Measurements from ENCODE around the gene KRT40.
A peak's percentile ranks its signal among the peaks of the same experiment; 100 is the strongest.

KRT40 gene

GRCh38 chr17:40996829-40997228, 12.7 kb upstream of the KRT40 start:
- DNase-seq (ENCODE audit: low read depth): no peak

- no peak for DNase-seq (ENCODE audit: low read depth)
These were observed 11.0 kb upstream of the KRT40 start for GRCh38 chr17:40995116-40995515.

GRCh38 chr17:40993839-40994238, 9.7 kb upstream of the KRT40 start, which contains the start of gene KRTAP3-3:
TSS of gene KRTAP3-3 (minus strand) at chr17:40994164. CDS start at chr17:40994097, 67 bp downstream.
- DNase-seq (ENCODE audit: low read depth): no peak

GRCh38 chr17:40993084-40993483, 9.0 kb upstream of the KRT40 start:
- no peak for DNase-seq (ENCODE audit: low read depth)

GRCh38 chr17:40992666-40993065, 8.5 kb upstream of the KRT40 start:
- no peak for DNase-seq (ENCODE audit: low read depth)

GRCh38 chr17:40986920-40987319, 2.8 kb upstream of the KRT40 start:
- no peak for DNase-seq (ENCODE audit: low read depth)

GRCh38 chr17:40981115-40981514, 3.0 kb downstream of the KRT40 start:
- DNase-seq (ENCODE audit: low read depth): no peak

- no peak for DNase-seq (ENCODE audit: low read depth)
These were observed 3.5 kb downstream of the KRT40 start for GRCh38 chr17:40980596-40980995.

- no peak for DNase-seq (ENCODE audit: low read depth)
These were observed 4.0 kb downstream of the KRT40 start for GRCh38 chr17:40980117-40980516.

GRCh38 chr17:40978575-40979151, 5.5 kb downstream of the KRT40 start:
- no peak for DNase-seq (ENCODE audit: low read depth)

GRCh38 chr17:40975516-40975915, 8.6 kb downstream of the KRT40 start:
- no peak for DNase-seq (ENCODE audit: low read depth)

GRCh38 chr17:40974366-40974765, 9.8 kb downstream of the KRT40 start:
- DNase-seq (ENCODE audit: low read depth): no peak

GRCh38 chr17:40967582-40967981, 16.5 kb downstream of the KRT40 start:
- no peak for DNase-seq (ENCODE audit: low read depth)

GRCh38 chr17:40966848-40967247, 17.3 kb downstream of the KRT40 start, which contains the start of gene KRT39:
TSS of gene KRT39 (minus strand) at chr17:40966948. CDS start at chr17:40966856, 92 bp downstream.
- DNase-seq (ENCODE audit: low read depth): no peak

- DNase-seq (ENCODE audit: low read depth): no peak
These were observed 20.3 kb downstream of the KRT40 start for GRCh38 chr17:40963838-40964237.

GRCh38 chr17:40962059-40962561, 22.0 kb downstream of the KRT40 start:
- no peak for DNase-seq (ENCODE audit: low read depth)

GRCh38 chr17:40961591-40961990, 22.5 kb downstream of the KRT40 start:
- no peak for DNase-seq (ENCODE audit: low read depth)

- no peak for DNase-seq (ENCODE audit: low read depth)
These were observed 24.0 kb downstream of the KRT40 start for GRCh38 chr17:40960144-40960543.

- DNase-seq (ENCODE audit: low read depth): no peak
These were observed 25.8 kb downstream of the KRT40 start for GRCh38 chr17:40958086-40958953.

- DNase-seq (ENCODE audit: low read depth): peak; percentile 64
These were observed 27.5 kb downstream of the KRT40 start for GRCh38 chr17:40956401-40957254.

- DNase-seq (ENCODE audit: low read depth): no peak
These were observed 30.2 kb downstream of the KRT40 start for GRCh38 chr17:40953881-40954280.

- no peak for DNase-seq (ENCODE audit: low read depth)
These were observed 31.5 kb downstream of the KRT40 start for GRCh38 chr17:40952661-40953060.

Measured in HS-27A (cell line).